ENCODE measurements around the gene PLK1.
"Not testable (repeated sequence)": the region's sequence is repeated elsewhere in the genome, so short reads cannot be mapped to it uniquely, and the experiment has no call there.

The PLK1 gene

GRCh38 chr16:23711785-23712184, 33.1 kb downstream of the PLK1 start:
- DNase-seq, result no peak

- no peak for DNase-seq
These were observed 34.3 kb downstream of the PLK1 start, which contains the start of gene ERN2 for GRCh38 chr16:23712976-23713375. ERN2 (minus strand) TSS chr16:23713222; CDS start chr16:23713187, 35 bp downstream.

GRCh38 chr16:23716484-23716883, 37.8 kb downstream of the PLK1 start:
- no peak for DNase-seq

- DNase-seq, result not testable (repeated sequence)
These were observed 44.0 kb downstream of the PLK1 start for GRCh38 chr16:23722613-23723240.

- no peak for DNase-seq
These were observed 45.6 kb downstream of the PLK1 start for GRCh38 chr16:23724096-23724784.

- no peak for DNase-seq
These were observed 46.1 kb downstream of the PLK1 start for GRCh38 chr16:23724785-23725131.

GRCh38 chr16:23726710-23727109, 48.0 kb downstream of the PLK1 start:
- DNase-seq, result no peak

GRCh38 chr16:23728112-23728477, 49.4 kb downstream of the PLK1 start:
- DNase-seq, result no peak

- DNase-seq, result no peak
These were observed 51.1 kb downstream of the PLK1 start for GRCh38 chr16:23729503-23730424.

GRCh38 chr16:23734176-23734893, 55.6 kb downstream of the PLK1 start:
- no peak for DNase-seq

- not testable (repeated sequence) for DNase-seq
These were observed 58.8 kb downstream of the PLK1 start for GRCh38 chr16:23737423-23738028.

- DNase-seq, result no peak
These were observed 60.8 kb downstream of the PLK1 start for GRCh38 chr16:23739516-23739915.

Measured in activated CD4-positive, CD25-positive, alpha-beta regulatory T cell (primary cell).